Measurements from ENCODE around the gene LOX. TPM values are rescaled to one million over a fixed set of nuclear protein-coding genes. Genes with fewer than 3 reads are reported as not detected.
A peak's percentile ranks its signal among the peaks of the same experiment; 100 is the strongest.

LOX gene
- total RNA-seq, 1 experiment from 2014 or later = 0.12 TPM

DNA sequence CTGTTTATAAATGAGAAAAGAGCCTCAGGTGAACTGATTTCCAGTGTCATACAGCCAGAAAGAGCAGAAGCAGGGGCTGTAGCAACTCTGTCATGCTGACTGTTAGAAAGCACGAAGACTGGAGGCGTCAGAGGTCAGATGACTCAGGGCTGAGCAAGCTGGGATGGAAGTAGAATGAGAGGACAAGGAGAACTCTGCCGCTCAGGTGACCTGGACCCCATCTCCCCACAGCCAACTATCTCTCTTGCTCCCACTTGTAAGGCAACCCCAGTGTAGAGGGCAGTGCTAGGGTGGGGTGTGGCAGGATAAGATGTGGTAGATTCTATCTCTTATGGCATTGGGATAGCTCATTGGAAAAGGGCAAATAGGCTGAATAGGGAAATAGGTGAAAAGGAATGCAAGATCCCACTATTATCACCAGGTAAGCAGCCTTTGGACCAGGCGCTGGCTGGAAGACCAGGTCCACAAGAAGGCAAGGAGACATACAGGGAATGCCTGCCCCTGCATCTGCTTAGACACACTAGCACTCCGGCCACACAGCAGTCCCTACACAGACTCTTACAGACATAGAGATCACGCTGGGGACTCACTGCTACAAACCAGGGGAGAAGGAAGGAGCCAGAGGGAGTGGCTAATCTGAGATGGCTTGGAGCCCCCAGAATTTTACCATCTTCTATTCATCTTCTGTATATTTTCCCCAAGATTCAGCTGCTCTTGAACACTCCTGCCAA is 21.2 kb upstream of the LOX start:
- intact Hi-C loops (cut with micrococcal nuclease) = loop anchor here (1.0 kb wide), 1 partner anchor 130 kb away; no protein-coding TSS in a partner anchor
- RAD21 ChIA-PET (ENCODE audit: low non-redundant PET in 1 of 2, low total read pairs in 2 of 2, uncharacterized antibody in 2 of 2, unreplicated experiment in 2 of 2) = no interaction called here
- TF ChIP-seq FOSL1 (IDR thresholded peaks at IDR 0.05; ENCODE audit: low read depth) (peak; percentile 80), CEBPB (IDR thresholded peaks at IDR 0.05; ENCODE audit: low read depth) (no peak), POLR2A (IDR thresholded peaks at IDR 0.05; ENCODE audit: borderline replicate concordance, extremely low read depth, insufficient read depth, insufficient read length) (no peak), SIN3A (IDR thresholded peaks at IDR 0.05; ENCODE audit: low read depth) (no peak), ZNF274 (IDR thresholded peaks at IDR 0.05; ENCODE audit: low read depth, low read length) (no peak), YY1 (IDR thresholded peaks at IDR 0.05; ENCODE audit: extremely low read depth, insufficient replicate concordance, low read depth, low read length) (no peak), ZFX (IDR thresholded peaks at IDR 0.05) (no peak), SP1 (IDR thresholded peaks at IDR 0.05; ENCODE audit: low read depth) (no peak), ELF1 (IDR thresholded peaks at IDR 0.05; ENCODE audit: borderline replicate concordance, low read depth) (no peak), RAD21 (IDR thresholded peaks at IDR 0.05; ENCODE audit: low read depth) (no peak), JUND (IDR thresholded peaks at IDR 0.05) (peak; percentile 50), TCF7L2 (IDR thresholded peaks at IDR 0.05; ENCODE audit: borderline replicate concordance, extremely low read depth, insufficient read depth, insufficient read length) (no peak), SRF (IDR thresholded peaks at IDR 0.05; ENCODE audit: low read depth) (no peak), EZH2phosphoT487 (IDR thresholded peaks at IDR 0.05; ENCODE audit: borderline replicate concordance) (no peak), EGR1 (IDR thresholded peaks at IDR 0.05; ENCODE audit: low read depth) (no peak), CBX3 (IDR thresholded peaks at IDR 0.05; ENCODE audit: low read depth) (peak; percentile 54; the same call in 1 of the 2 replicates)
- TF ChIP-seq, protein P1, sequence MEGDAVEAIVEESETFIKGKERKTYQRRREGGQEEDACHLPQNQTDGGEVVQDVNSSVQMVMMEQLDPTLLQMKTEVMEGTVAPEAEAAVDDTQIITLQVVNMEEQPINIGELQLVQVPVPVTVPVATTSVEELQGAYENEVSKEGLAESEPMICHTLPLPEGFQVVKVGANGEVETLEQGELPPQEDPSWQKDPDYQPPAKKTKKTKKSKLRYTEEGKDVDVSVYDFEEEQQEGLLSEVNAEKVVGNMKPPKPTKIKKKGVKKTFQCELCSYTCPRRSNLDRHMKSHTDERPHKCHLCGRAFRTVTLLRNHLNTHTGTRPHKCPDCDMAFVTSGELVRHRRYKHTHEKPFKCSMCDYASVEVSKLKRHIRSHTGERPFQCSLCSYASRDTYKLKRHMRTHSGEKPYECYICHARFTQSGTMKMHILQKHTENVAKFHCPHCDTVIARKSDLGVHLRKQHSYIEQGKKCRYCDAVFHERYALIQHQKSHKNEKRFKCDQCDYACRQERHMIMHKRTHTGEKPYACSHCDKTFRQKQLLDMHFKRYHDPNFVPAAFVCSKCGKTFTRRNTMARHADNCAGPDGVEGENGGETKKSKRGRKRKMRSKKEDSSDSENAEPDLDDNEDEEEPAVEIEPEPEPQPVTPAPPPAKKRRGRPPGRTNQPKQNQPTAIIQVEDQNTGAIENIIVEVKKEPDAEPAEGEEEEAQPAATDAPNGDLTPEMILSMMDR (IDR thresholded peaks at IDR 0.05 in 2 of 3, conservative IDR thresholded peaks at IDR 0.05 in 1 of 3; ENCODE audit: borderline replicate concordance in 1 of 3, insufficient read depth in 1 of 3, low read depth in 2 of 3, low read length in 2 of 3) = no peak
- TF ChIP-seq, protein P2, sequence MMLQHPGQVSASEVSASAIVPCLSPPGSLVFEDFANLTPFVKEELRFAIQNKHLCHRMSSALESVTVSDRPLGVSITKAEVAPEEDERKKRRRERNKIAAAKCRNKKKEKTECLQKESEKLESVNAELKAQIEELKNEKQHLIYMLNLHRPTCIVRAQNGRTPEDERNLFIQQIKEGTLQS (IDR thresholded peaks at IDR 0.05) = no peak
- TF ChIP-seq, protein P3, sequence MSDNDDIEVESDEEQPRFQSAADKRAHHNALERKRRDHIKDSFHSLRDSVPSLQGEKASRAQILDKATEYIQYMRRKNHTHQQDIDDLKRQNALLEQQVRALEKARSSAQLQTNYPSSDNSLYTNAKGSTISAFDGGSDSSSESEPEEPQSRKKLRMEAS (IDR thresholded peaks at IDR 0.05) = peak; percentile 64; the same call in 1 of the 2 replicates
- TF ChIP-seq, protein P4, sequence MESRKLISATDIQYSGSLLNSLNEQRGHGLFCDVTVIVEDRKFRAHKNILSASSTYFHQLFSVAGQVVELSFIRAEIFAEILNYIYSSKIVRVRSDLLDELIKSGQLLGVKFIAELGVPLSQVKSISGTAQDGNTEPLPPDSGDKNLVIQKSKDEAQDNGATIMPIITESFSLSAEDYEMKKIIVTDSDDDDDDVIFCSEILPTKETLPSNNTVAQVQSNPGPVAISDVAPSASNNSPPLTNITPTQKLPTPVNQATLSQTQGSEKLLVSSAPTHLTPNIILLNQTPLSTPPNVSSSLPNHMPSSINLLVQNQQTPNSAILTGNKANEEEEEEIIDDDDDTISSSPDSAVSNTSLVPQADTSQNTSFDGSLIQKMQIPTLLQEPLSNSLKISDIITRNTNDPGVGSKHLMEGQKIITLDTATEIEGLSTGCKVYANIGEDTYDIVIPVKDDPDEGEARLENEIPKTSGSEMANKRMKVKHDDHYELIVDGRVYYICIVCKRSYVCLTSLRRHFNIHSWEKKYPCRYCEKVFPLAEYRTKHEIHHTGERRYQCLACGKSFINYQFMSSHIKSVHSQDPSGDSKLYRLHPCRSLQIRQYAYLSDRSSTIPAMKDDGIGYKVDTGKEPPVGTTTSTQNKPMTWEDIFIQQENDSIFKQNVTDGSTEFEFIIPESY (IDR thresholded peaks at IDR 0.05; ENCODE audit: extremely low read depth, insufficient replicate concordance, low read length) = no peak

More for the DNA sequence above, 21.2 kb upstream of the LOX start:
- Histone ChIP-seq H3K79me2 (ENCODE audit: insufficient read depth, low read length) (no peaks in the 10 kb centered on the region), H3K4me1 (ENCODE audit: control insufficient read depth in 1 of 2, insufficient read depth in 2 of 2, low read length in 2 of 2) (peaks cover 10 to 13% of the 10 kb centered on the region in 2 experiments; a peak in 3 of 4 replicates), H3K4me3 (replicated peaks in 1 of 2; ENCODE audit: low read depth in 1 of 2, low read length in 2 of 2) (no peak overlapping the region), H3K4me2 (ENCODE audit: low read length) (peak overlapping the region; percentile 64), H3K9me2 (ENCODE audit: insufficient read depth) (no peaks in the 10 kb centered on the region), H3K9me3 (ENCODE audit: control insufficient read depth in 1 of 2, insufficient read depth in 1 of 2, low read depth in 1 of 2, low read length in 2 of 2) (no peaks in the 10 kb centered on the region), H4K20me1 (ENCODE audit: insufficient read depth) (no peaks in the 10 kb centered on the region), H3K27ac (ENCODE audit: low read depth, low read length) (no peak overlapping the region), H3K27me3 (ENCODE audit: insufficient read depth, low read length) (no peaks in the 10 kb centered on the region), H3K36me3 (ENCODE audit: control insufficient read depth in 1 of 2, insufficient read depth in 2 of 2, low read length in 2 of 2) (no peaks in the 10 kb centered on the region), H2AFZ (ENCODE audit: low read depth, low read length, poor library complexity, severe bottlenecking) (peak overlapping the region; percentile 55), H3K9ac (ENCODE audit: low read length) (no peak overlapping the region)
- ATAC-seq = peak; percentile 95
- no TSS peak for BruUV-seq (replicated peaks)
- ChIA-PET CTCF (interaction anchor here (1.4 kb wide), 1 partner anchor 57 kb away, joined by 4 read pairs; no protein-coding TSS in a partner anchor), POLR2A (no interaction called here)
- peak; percentile 51 for DNase-seq (ENCODE audit: low read depth, low spot score)
